Measurements from ENCODE around the gene SERPING1. TPM values are rescaled to one million over a fixed set of nuclear protein-coding genes. Genes with fewer than 3 reads are reported as not detected.

Gene SERPING1
- total and polyA plus RNA-seq, 2 donors (not counting 1 experiment from before 2014, with no cell fraction given) = 17.2 to 117 TPM

- H2AFZ ChIP-seq (ENCODE audit: low read length) = no peak overlapping the region
- no peaks in the 10 kb centered on the region for H3K27me3 ChIP-seq (ENCODE audit: control insufficient read depth, insufficient read depth, low read length)
- no peaks in the 10 kb centered on the region for H3K4me1 ChIP-seq (ENCODE audit: control insufficient read depth, extremely low read depth, insufficient read depth, low read length)
- TF ChIP-seq CTCF (conservative IDR thresholded peaks at IDR 0.05 in 1 of 2, IDR thresholded peaks at IDR 0.05 in 1 of 2; ENCODE audit: low read depth in 1 of 2, low read length in 2 of 2) (no peak), EZH2 (IDR thresholded peaks at IDR 0.05; ENCODE audit: low read length, missing control alignments) (no peak)
- no peak for DNase-seq (ENCODE audit: low read depth in 2 of 2)
- H3K9me3 ChIP-seq (ENCODE audit: control insufficient read depth, insufficient read depth, low read depth, low read length) = no peaks in the 10 kb centered on the region
- H3K4me2 ChIP-seq (ENCODE audit: extremely low read depth, insufficient read depth, low read length) = no peak overlapping the region
- no peaks in the 10 kb centered on the region for H3K79me2 ChIP-seq (ENCODE audit: control insufficient read depth, insufficient read depth, low read length)
- no peaks in the 10 kb centered on the region for H4K20me1 ChIP-seq (ENCODE audit: control insufficient read depth, extremely low read depth, insufficient read depth, low read length)
- H3K27ac ChIP-seq (ENCODE audit: insufficient read depth, low read length) = no peak overlapping the region
- H3K9ac ChIP-seq (ENCODE audit: insufficient read depth, low read length) = no peak overlapping the region
- peaks cover 21% of the 10 kb centered on the region for H3K36me3 ChIP-seq (ENCODE audit: control insufficient read depth, insufficient read depth, low read length)
- H3K4me3 ChIP-seq (replicated peaks in 1 of 4; ENCODE audit: control extremely low read depth in 1 of 4, insufficient read depth in 1 of 4, low read depth in 3 of 4, low read length in 4 of 4) = no peak overlapping the region
These were observed 41.4 kb upstream of the SERPING1 start for GRCh38 chr11:57556041-57556440.

- DNase-seq (ENCODE audit: low read depth in 2 of 2) = no peak
- Histone ChIP-seq H3K9ac (ENCODE audit: insufficient read depth, low read length) (no peak overlapping the region), H2AFZ (ENCODE audit: low read length) (no peak overlapping the region), H3K4me3 (replicated peaks in 1 of 4; ENCODE audit: control extremely low read depth in 1 of 4, insufficient read depth in 1 of 4, low read depth in 3 of 4, low read length in 4 of 4) (no peak overlapping the region), H3K4me1 (ENCODE audit: control insufficient read depth, extremely low read depth, insufficient read depth, low read length) (no peaks in the 10 kb centered on the region), H3K79me2 (ENCODE audit: control insufficient read depth, insufficient read depth, low read length) (no peaks in the 10 kb centered on the region), H3K27me3 (ENCODE audit: control insufficient read depth, insufficient read depth, low read length) (no peaks in the 10 kb centered on the region), H4K20me1 (ENCODE audit: control insufficient read depth, extremely low read depth, insufficient read depth, low read length) (no peaks in the 10 kb centered on the region), H3K9me3 (ENCODE audit: control insufficient read depth, insufficient read depth, low read depth, low read length) (no peaks in the 10 kb centered on the region), H3K4me2 (ENCODE audit: extremely low read depth, insufficient read depth, low read length) (no peak overlapping the region), H3K27ac (ENCODE audit: insufficient read depth, low read length) (no peak overlapping the region), H3K36me3 (ENCODE audit: control insufficient read depth, insufficient read depth, low read length) (peaks cover 13% of the 10 kb centered on the region)
- no peak for TF ChIP-seq EZH2 (IDR thresholded peaks at IDR 0.05; ENCODE audit: low read length, missing control alignments)
- no peak for TF ChIP-seq CTCF (conservative IDR thresholded peaks at IDR 0.05 in 1 of 2, IDR thresholded peaks at IDR 0.05 in 1 of 2; ENCODE audit: low read depth in 1 of 2, low read length in 2 of 2)
These were observed 37.3 kb upstream of the SERPING1 start for GRCh38 chr11:57560146-57560545.

- Histone ChIP-seq H3K4me1 (ENCODE audit: control insufficient read depth, extremely low read depth, insufficient read depth, low read length) (peaks cover 3% of the 10 kb centered on the region), H3K27me3 (ENCODE audit: control insufficient read depth, insufficient read depth, low read length) (no peaks in the 10 kb centered on the region), H3K27ac (ENCODE audit: insufficient read depth, low read length) (no peak overlapping the region), H3K4me2 (ENCODE audit: extremely low read depth, insufficient read depth, low read length) (no peak overlapping the region), H4K20me1 (ENCODE audit: control insufficient read depth, extremely low read depth, insufficient read depth, low read length) (no peaks in the 10 kb centered on the region), H3K9ac (ENCODE audit: insufficient read depth, low read length) (no peak overlapping the region), H3K9me3 (ENCODE audit: control insufficient read depth, insufficient read depth, low read depth, low read length) (no peaks in the 10 kb centered on the region), H3K4me3 (replicated peaks in 1 of 4; ENCODE audit: control extremely low read depth in 1 of 4, insufficient read depth in 1 of 4, low read depth in 3 of 4, low read length in 4 of 4) (no peak overlapping the region), H2AFZ (ENCODE audit: low read length) (no peak overlapping the region), H3K79me2 (ENCODE audit: control insufficient read depth, insufficient read depth, low read length) (peaks cover 12% of the 10 kb centered on the region), H3K36me3 (ENCODE audit: control insufficient read depth, insufficient read depth, low read length) (peaks cover 7% of the 10 kb centered on the region)
- TF ChIP-seq EZH2 (IDR thresholded peaks at IDR 0.05; ENCODE audit: low read length, missing control alignments) = no peak
- no peak for TF ChIP-seq CTCF (conservative IDR thresholded peaks at IDR 0.05 in 1 of 2, IDR thresholded peaks at IDR 0.05 in 1 of 2; ENCODE audit: low read depth in 1 of 2, low read length in 2 of 2)
- no peak for DNase-seq (ENCODE audit: low read depth in 2 of 2)
These were observed 34.9 kb upstream of the SERPING1 start for GRCh38 chr11:57562596-57562995.

Measured in fibroblast of lung (primary cell).